MM.1S (cell line): ENCODE data around the gene INHBE.

ENCODE experiments used
- DNase-seq: peaks from one replicate; pipeline ENCODE4 v3.0.0-alpha.2; 2015
- H2AFZ ChIP-seq: fragments of 300-600 bp; sonication (generic); 2 replicates; pipeline ENCODE4 v1.6.0; 2016; ENCODE audit warnings: antibody characterized with exemption, low read length
- H3F3A ChIP-seq: fragments of 300-600 bp; sonication (generic); 2 replicates; pipeline ENCODE4 v1.6.1; 2016; ENCODE audit warnings: mild to moderate bottlenecking, antibody characterized with exemption, low read length, moderate library complexity, mixed read lengths; ENCODE audit not compliant: insufficient read depth
- H3K27ac ChIP-seq: fragments of 300-600 bp; sonication (generic); 2 replicates; pipeline ENCODE4 v1.5.1; 2016; ENCODE audit warnings: mild to moderate bottlenecking, low read length
- H3K27me3 ChIP-seq: fragments of 300-600 bp; sonication (generic); replicated peaks from 2 replicates; pipeline ENCODE4 v1.6.0; 2016; ENCODE audit warnings: low read length; ENCODE audit not compliant: insufficient read depth
- H3K36me3 ChIP-seq: fragments of 300-600 bp; sonication (generic); replicated peaks from 2 replicates; pipeline ENCODE4 v1.6.1; 2016; ENCODE audit warnings: mild to moderate bottlenecking, low read length, mixed read lengths; ENCODE audit not compliant: insufficient read depth
- H3K4me1 ChIP-seq: fragments of 300-600 bp; sonication (generic); 2 replicates; pipeline ENCODE4 v1.6.1; 2016; ENCODE audit warnings: low read length, mixed read lengths
- H3K4me2 ChIP-seq: fragments of 300-600 bp; sonication (generic); 2 replicates; pipeline ENCODE4 v1.6.0; 2016; ENCODE audit warnings: low read depth, low read length
- H3K4me3 ChIP-seq: fragments of 300-600 bp; sonication (generic); 2 replicates; pipeline ENCODE4 v1.5.1; 2016; ENCODE audit warnings: low read length, mixed read lengths
- H3K79me2 ChIP-seq: fragments of 300-600 bp; sonication (generic); 2 replicates; pipeline ENCODE4 v1.6.1; 2016; ENCODE audit warnings: mixed run types, low read length, mixed read lengths
- H3K9ac ChIP-seq: fragments of 300-600 bp; sonication (generic); 2 replicates; pipeline ENCODE4 v1.6.1; 2016; ENCODE audit warnings: low read length, mixed read lengths
- H3K9me2 ChIP-seq: fragments of 300-600 bp; sonication (generic); replicated peaks from 2 replicates; pipeline ENCODE4 v1.6.1; 2016; ENCODE audit warnings: mild to moderate bottlenecking, low read length, mixed read lengths; ENCODE audit not compliant: insufficient read depth
- H3K9me3 ChIP-seq: fragments of 300-600 bp; sonication (generic); replicated peaks from 2 replicates; pipeline ENCODE4 v1.6.1; 2016; ENCODE audit warnings: mild to moderate bottlenecking, low read length, mixed read lengths; ENCODE audit not compliant: insufficient read depth
- H4K20me1 ChIP-seq: fragments of 300-600 bp; sonication (generic); 2 replicates; pipeline ENCODE4 v1.6.1; 2016; ENCODE audit warnings: mild to moderate bottlenecking, low read length, moderate library complexity, mixed read lengths; ENCODE audit not compliant: insufficient read depth
- CTCF ChIP-seq: fragments of 300-600 bp; sonication (generic); IDR thresholded peaks from 2 replicates; pipeline ENCODE4 v1.5.1; 2016; ENCODE audit warnings: antibody characterized with exemption, low read length, mixed read lengths
- EZH2 ChIP-seq: fragments of 300-600 bp; sonication (generic); optimal IDR thresholded peaks from 2 replicates; pipeline ENCODE3; 2017; ENCODE audit warnings: low read depth, mild to moderate bottlenecking, antibody characterized with exemption, low read length, mixed read lengths
- EZH2phosphoT487 ChIP-seq: fragments of 300-600 bp; sonication (generic); IDR thresholded peaks from 2 replicates; pipeline ENCODE4 v1.6.1; 2018; ENCODE audit warnings: antibody characterized with exemption, low read length

INHBE gene

DNA sequence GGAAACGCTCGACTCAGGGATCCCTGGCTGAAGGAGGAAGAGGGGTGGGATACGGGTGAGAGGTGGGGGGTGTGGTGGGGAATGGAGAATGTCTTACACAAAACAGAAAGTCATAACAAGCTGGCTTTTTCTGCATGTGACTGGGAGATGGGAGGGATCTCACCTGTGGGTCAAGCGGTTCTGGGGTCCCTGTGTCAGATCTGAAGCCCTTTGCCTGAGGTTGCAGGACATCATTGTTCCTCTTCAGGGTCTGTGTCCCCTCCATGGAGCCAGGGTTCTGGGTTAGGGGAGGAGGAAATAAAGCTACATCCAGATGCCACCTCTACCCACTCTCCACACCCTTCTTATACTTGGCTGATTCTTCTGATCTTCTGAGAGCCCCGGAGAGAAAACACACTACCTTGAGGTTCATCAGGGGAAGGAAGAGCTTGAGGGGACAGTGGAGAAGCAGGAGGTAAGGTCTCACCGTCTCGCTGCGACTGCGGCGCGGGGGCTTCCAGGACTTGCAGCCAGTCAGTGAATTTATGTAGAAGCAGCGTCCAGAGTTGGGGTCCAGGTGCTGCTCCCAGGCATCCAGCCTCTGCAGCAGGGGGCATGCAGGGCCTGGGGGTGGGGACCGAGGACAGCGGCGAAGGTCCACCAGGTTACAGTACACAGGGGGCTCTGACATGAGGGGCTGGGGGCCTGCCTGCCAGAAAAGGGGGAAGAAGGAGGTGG is 22.0 kb downstream of the INHBE start:
- Histone ChIP-seq H4K20me1 (no peaks in the 10 kb centered on the region), H3K4me3 (no peak overlapping the region), H3K36me3 (no peaks in the 10 kb centered on the region), H3F3A (no peaks in the 10 kb centered on the region), H3K4me1 (peaks cover 8% of the 10 kb centered on the region; the same call in 1 of the 2 replicates), H3K9me2 (no peaks in the 10 kb centered on the region), H3K79me2 (no peaks in the 10 kb centered on the region), H3K27ac (no peak overlapping the region), H3K27me3 (no peaks in the 10 kb centered on the region), H3K4me2 (no peak overlapping the region), H3K9me3 (no peaks in the 10 kb centered on the region), H3K9ac (no peak overlapping the region), H2AFZ (no peak overlapping the region)
- no peak for DNase-seq
- no peak for TF ChIP-seq EZH2phosphoT487
- TF ChIP-seq CTCF = no peak
- no peak for TF ChIP-seq EZH2

GRCh38 chr12:57477710-57478681 is 22.9 kb downstream of the INHBE start:
- H3K27ac ChIP-seq = no peak overlapping the region
- H2AFZ ChIP-seq = 0 out of 2 replicates have a peak overlapping the region, but pooled peaks have one; percentile 19
- H3K4me1 ChIP-seq = peaks cover 8% of the 10 kb centered on the region; the same call in 1 of the 2 replicates
- no peaks in the 10 kb centered on the region for H3K9me3 ChIP-seq
- no peaks in the 10 kb centered on the region for H3K27me3 ChIP-seq
- no peak overlapping the region for H3K9ac ChIP-seq
- H3K36me3 ChIP-seq = no peaks in the 10 kb centered on the region
- no peaks in the 10 kb centered on the region for H3K9me2 ChIP-seq
- H3K4me2 ChIP-seq = no peak overlapping the region
- no peak for DNase-seq
- H3K79me2 ChIP-seq = no peaks in the 10 kb centered on the region
- H3K4me3 ChIP-seq = no peak overlapping the region
- H4K20me1 ChIP-seq = no peaks in the 10 kb centered on the region
- TF ChIP-seq CTCF = no peak
- TF ChIP-seq EZH2 = no peak
- TF ChIP-seq EZH2phosphoT487 = no peak
- no peaks in the 10 kb centered on the region for H3F3A ChIP-seq

- H3F3A ChIP-seq = no peaks in the 10 kb centered on the region
- no peaks in the 10 kb centered on the region for H4K20me1 ChIP-seq
- H3K4me1 ChIP-seq = peaks cover 8% of the 10 kb centered on the region; the same call in 1 of the 2 replicates
- H3K79me2 ChIP-seq = no peaks in the 10 kb centered on the region
- no peak overlapping the region for H3K9ac ChIP-seq
- H3K27me3 ChIP-seq = no peaks in the 10 kb centered on the region
- TF ChIP-seq CTCF = no peak
- no peak for TF ChIP-seq EZH2phosphoT487
- TF ChIP-seq EZH2 = no peak
- DNase-seq = no peak
- no peaks in the 10 kb centered on the region for H3K9me2 ChIP-seq
- H3K4me2 ChIP-seq = no peak overlapping the region
- no peak overlapping the region for H2AFZ ChIP-seq
- H3K27ac ChIP-seq = no peak overlapping the region
- no peaks in the 10 kb centered on the region for H3K9me3 ChIP-seq
- H3K4me3 ChIP-seq = no peak overlapping the region
- H3K36me3 ChIP-seq = no peaks in the 10 kb centered on the region
Observed at GRCh38 chr12:57479043-57479375, 23.9 kb downstream of the INHBE start.
